GM19397 (cell line): ENCODE results near the gene DIAPH2.
A peak's percentile ranks its signal among the peaks of the same experiment; 100 is the strongest.

ENCODE experiments used
- ATAC-seq: cut with Tn5 transposase; IDR thresholded peaks from one replicate; pipeline ENCODE4 v1.9.1; 2021; ENCODE audit warnings: mild to moderate bottlenecking, moderate library complexity; ENCODE audit not compliant: unreplicated experiment

The DIAPH2 gene

GRCh38 chrX:97155816-97156215 lies 471.2 kb downstream of the DIAPH2 start:
- no peak for ATAC-seq

- no peak for ATAC-seq
These were observed 473.6 kb downstream of the DIAPH2 start for GRCh38 chrX:97158269-97158668.

GRCh38 chrX:97159916-97160800 lies 475.5 kb downstream of the DIAPH2 start:
- ATAC-seq = no peak

GRCh38 chrX:97167333-97167732 lies 482.7 kb downstream of the DIAPH2 start:
- no peak for ATAC-seq

- ATAC-seq = no peak
These were observed 484.0 kb downstream of the DIAPH2 start for GRCh38 chrX:97168646-97169045.

GRCh38 chrX:97175147-97175546 lies 490.5 kb downstream of the DIAPH2 start:
- no peak for ATAC-seq

- ATAC-seq = no peak
These were observed 505.0 kb downstream of the DIAPH2 start for GRCh38 chrX:97189668-97190067.

- ATAC-seq = no peak
These were observed 514.9 kb downstream of the DIAPH2 start for GRCh38 chrX:97199501-97199900.

- no peak for ATAC-seq
These were observed 515.8 kb downstream of the DIAPH2 start for GRCh38 chrX:97200454-97200853.

GRCh38 chrX:97210501-97210900 lies 525.9 kb downstream of the DIAPH2 start:
- no peak for ATAC-seq

- no peak for ATAC-seq
These were observed 526.4 kb downstream of the DIAPH2 start for GRCh38 chrX:97211070-97211469.

- ATAC-seq = no peak
These were observed 530.5 kb downstream of the DIAPH2 start for GRCh38 chrX:97215186-97215585.

- no peak for ATAC-seq
These were observed 539.5 kb downstream of the DIAPH2 start for GRCh38 chrX:97224148-97224547.

GRCh38 chrX:97229318-97229717 lies 544.7 kb downstream of the DIAPH2 start:
- ATAC-seq = no peak

- ATAC-seq = no peak
These were observed 546.3 kb downstream of the DIAPH2 start for GRCh38 chrX:97230948-97231347.

GRCh38 chrX:97234471-97235081 lies 549.9 kb downstream of the DIAPH2 start:
- ATAC-seq = peak; percentile 96

GRCh38 chrX:97238632-97239031 lies 554.0 kb downstream of the DIAPH2 start:
- no peak for ATAC-seq

GRCh38 chrX:97252111-97252510 lies 567.5 kb downstream of the DIAPH2 start:
- no peak for ATAC-seq

- ATAC-seq = no peak
These were observed 576.0 kb downstream of the DIAPH2 start for GRCh38 chrX:97260679-97261078.

GRCh38 chrX:97266406-97267121 lies 581.9 kb downstream of the DIAPH2 start:
- no peak for ATAC-seq

GRCh38 chrX:97267396-97268181 lies 582.9 kb downstream of the DIAPH2 start:
- no peak for ATAC-seq
